DOHH2 (cell line): ENCODE measurements around the gene NFIB.

Experiments used
- H3F3A ChIP-seq: fragments of 200-600 bp; sonication (generic), shearing (Covaris generic); 2 replicates; pipeline ENCODE4 v1.6.0; 2016; ENCODE audit warnings: antibody characterized with exemption, mild to moderate bottlenecking; ENCODE audit not compliant: control insufficient read depth, insufficient read depth
- H3K27ac ChIP-seq: fragments of 200-600 bp; sonication (generic); 2 replicates; pipeline ENCODE4 v1.5.1; 2014; ENCODE audit warnings: low read depth, mild to moderate bottlenecking, low read length, moderate library complexity
- H3K27me3 ChIP-seq: fragments of 200-600 bp; sonication (generic); 2 replicates; pipeline ENCODE4 v1.6.1; 2014; ENCODE audit warnings: mild to moderate bottlenecking, low read length, mixed read lengths; ENCODE audit not compliant: control insufficient read depth
- H3K36me3 ChIP-seq: fragments of 200-600 bp; sonication (generic); 2 replicates; pipeline ENCODE4 v1.6.1; 2014; ENCODE audit warnings: mild to moderate bottlenecking, low read length, moderate library complexity, mixed read lengths; ENCODE audit not compliant: control insufficient read depth
- H3K4me1 ChIP-seq: fragments of 200-600 bp; sonication (generic); 2 replicates; pipeline ENCODE4 v1.6.1; 2014; ENCODE audit warnings: mild to moderate bottlenecking, low read length, mixed read lengths; ENCODE audit not compliant: control insufficient read depth
- H3K4me2 ChIP-seq: fragments of 200-600 bp; sonication (generic); 2 replicates; pipeline ENCODE4 v1.6.0; 2014; ENCODE audit warnings: mild to moderate bottlenecking, low read length, moderate library complexity
- H3K4me3 ChIP-seq: fragments of 200-600 bp; sonication (generic); 2 replicates; pipeline ENCODE4 v1.5.1; 2014; ENCODE audit warnings: mild to moderate bottlenecking, low read length, mixed read lengths
- H3K79me2 ChIP-seq: fragments of 200-600 bp; sonication (generic); 2 replicates; pipeline ENCODE4 v1.6.1; 2014; ENCODE audit warnings: mild to moderate bottlenecking, low read length, mixed read lengths; ENCODE audit not compliant: control insufficient read depth
- H3K9me2 ChIP-seq: fragments of 200-600 bp; sonication (generic); replicated peaks from 2 replicates; pipeline ENCODE4 v1.6.1; 2014; ENCODE audit warnings: mild to moderate bottlenecking, low read length, mixed read lengths; ENCODE audit not compliant: control insufficient read depth
- H3K9me3 ChIP-seq: fragments of 200-600 bp; sonication (generic); 2 replicates; pipeline ENCODE4 v1.6.1; 2014; ENCODE audit warnings: antibody characterized with exemption, low read length, mixed read lengths; ENCODE audit not compliant: control insufficient read depth, insufficient read depth
- H4K20me1 ChIP-seq: fragments of 200-600 bp; sonication (generic); 2 replicates; pipeline ENCODE4 v1.6.0; 2014; ENCODE audit warnings: low read depth, mild to moderate bottlenecking, antibody characterized with exemption, low read length, moderate library complexity; ENCODE audit not compliant: control insufficient read depth, insufficient read depth
- EZH2phosphoT487 ChIP-seq: fragments of 200-600 bp; sonication (generic); IDR thresholded peaks from 2 replicates; pipeline ENCODE4 v1.6.1; 2017; ENCODE audit warnings: borderline replicate concordance, mild to moderate bottlenecking, antibody characterized with exemption, low read length, moderate library complexity, mixed read lengths
- TF ChIP-seq, protein P1 (sequence below): fragments of 200-600 bp; sonication (generic); IDR thresholded peaks from one replicate; pipeline ENCODE4 v1.5.1; 2014; ENCODE audit warnings: antibody characterized with exemption, mild to moderate bottlenecking, low read depth, low read length; ENCODE audit not compliant: poor library complexity, severe bottlenecking

Gene NFIB

DNA sequence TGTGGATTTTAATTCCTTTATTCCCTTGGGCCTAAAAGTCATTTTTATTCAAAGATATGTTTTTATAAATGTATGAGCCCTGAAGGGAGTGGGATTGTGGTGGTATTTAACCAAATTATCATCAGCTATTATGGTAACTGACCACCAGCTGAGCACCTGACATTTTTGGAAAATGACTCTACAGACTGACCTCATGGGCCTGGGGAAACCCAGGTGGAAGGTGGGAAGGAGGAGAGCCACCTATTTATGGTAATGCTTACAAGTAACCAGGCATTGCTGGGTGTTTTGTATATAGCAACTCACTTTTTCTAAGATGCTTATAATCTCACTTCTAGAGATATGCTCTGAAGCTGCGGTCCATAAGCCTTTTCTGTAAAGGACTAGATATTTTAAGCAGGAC lies 22.3 kb upstream of the NFIB start:
- no peaks in the 10 kb centered on the region for H4K20me1 ChIP-seq
- no peaks in the 10 kb centered on the region for H3K9me2 ChIP-seq
- H3K4me2 ChIP-seq, result no peak overlapping the region
- no peaks in the 10 kb centered on the region for H3K79me2 ChIP-seq
- H3K27me3 ChIP-seq, result peaks cover 14% of the 10 kb centered on the region
- no peaks in the 10 kb centered on the region for H3K9me3 ChIP-seq
- H3K4me3 ChIP-seq, result no peak overlapping the region
- no peak overlapping the region for H3K27ac ChIP-seq
- no peaks in the 10 kb centered on the region for H3K36me3 ChIP-seq
- no peaks in the 10 kb centered on the region for H3K4me1 ChIP-seq
- H3F3A ChIP-seq, result no peaks in the 10 kb centered on the region
- no peak for TF ChIP-seq EZH2phosphoT487
- TF ChIP-seq, protein P1, sequence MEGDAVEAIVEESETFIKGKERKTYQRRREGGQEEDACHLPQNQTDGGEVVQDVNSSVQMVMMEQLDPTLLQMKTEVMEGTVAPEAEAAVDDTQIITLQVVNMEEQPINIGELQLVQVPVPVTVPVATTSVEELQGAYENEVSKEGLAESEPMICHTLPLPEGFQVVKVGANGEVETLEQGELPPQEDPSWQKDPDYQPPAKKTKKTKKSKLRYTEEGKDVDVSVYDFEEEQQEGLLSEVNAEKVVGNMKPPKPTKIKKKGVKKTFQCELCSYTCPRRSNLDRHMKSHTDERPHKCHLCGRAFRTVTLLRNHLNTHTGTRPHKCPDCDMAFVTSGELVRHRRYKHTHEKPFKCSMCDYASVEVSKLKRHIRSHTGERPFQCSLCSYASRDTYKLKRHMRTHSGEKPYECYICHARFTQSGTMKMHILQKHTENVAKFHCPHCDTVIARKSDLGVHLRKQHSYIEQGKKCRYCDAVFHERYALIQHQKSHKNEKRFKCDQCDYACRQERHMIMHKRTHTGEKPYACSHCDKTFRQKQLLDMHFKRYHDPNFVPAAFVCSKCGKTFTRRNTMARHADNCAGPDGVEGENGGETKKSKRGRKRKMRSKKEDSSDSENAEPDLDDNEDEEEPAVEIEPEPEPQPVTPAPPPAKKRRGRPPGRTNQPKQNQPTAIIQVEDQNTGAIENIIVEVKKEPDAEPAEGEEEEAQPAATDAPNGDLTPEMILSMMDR, result no peak

DNA sequence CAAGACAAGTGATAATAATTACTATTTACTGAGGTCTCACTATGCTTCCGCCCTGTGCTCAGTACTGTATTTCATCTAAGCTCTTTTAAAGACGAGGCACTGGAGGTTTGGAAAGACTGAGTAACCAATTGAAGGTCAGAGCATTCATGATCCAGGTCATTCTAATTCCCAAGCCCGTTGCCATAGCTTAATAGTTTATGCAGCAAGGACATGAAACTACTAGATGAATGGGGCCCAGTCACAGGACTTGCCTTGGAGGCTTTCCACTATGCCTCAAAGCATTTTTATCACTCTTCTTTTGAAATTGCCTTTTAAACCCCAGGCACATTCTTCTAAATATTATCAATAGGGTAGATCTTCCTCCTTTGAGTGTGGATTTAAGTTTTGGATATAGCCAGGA lies 17.2 kb upstream of the NFIB start:
- Histone ChIP-seq H3K9me3 (no peaks in the 10 kb centered on the region), H3K27ac (no peak overlapping the region), H3K27me3 (no peaks in the 10 kb centered on the region), H3K4me3 (no peak overlapping the region), H3K36me3 (no peaks in the 10 kb centered on the region), H3F3A (no peaks in the 10 kb centered on the region), H3K4me2 (no peak overlapping the region), H4K20me1 (no peaks in the 10 kb centered on the region), H3K4me1 (peaks cover 17% of the 10 kb centered on the region), H3K9me2 (no peaks in the 10 kb centered on the region), H3K79me2 (no peaks in the 10 kb centered on the region)
- no peak for TF ChIP-seq EZH2phosphoT487
- TF ChIP-seq, protein P1, result no peak

DNA sequence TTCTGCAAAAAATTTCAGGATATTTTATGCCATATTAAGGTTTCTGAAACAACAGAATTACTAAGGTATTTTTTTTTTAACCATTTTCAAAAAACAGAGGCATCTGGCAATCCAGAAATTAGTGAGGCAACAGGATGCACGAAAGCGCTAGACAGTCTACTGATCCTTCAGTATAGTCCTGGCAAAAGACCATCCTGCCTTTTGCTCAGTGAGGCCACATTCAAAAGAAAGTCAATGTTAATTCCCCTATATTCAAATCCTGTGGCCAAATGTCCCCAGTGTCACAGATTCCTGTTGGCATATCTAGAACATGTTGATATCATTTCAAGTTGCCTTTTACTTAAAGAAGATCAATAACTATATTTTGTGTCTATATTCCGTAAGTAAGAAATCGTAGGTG lies 13.1 kb upstream of the NFIB start:
- no peaks in the 10 kb centered on the region for H4K20me1 ChIP-seq
- no peaks in the 10 kb centered on the region for H3K36me3 ChIP-seq
- H3K4me1 ChIP-seq, result peaks cover 42% of the 10 kb centered on the region
- H3K27me3 ChIP-seq, result no peaks in the 10 kb centered on the region
- H3F3A ChIP-seq, result 0 out of 2 replicates have a peak, but pooled peaks cover 2% of the 10 kb centered on the region
- H3K4me3 ChIP-seq, result no peak overlapping the region
- TF ChIP-seq, protein P1, result no peak
- no peak for TF ChIP-seq EZH2phosphoT487
- H3K79me2 ChIP-seq, result no peaks in the 10 kb centered on the region
- no peaks in the 10 kb centered on the region for H3K9me2 ChIP-seq
- 0 out of 2 replicates have a peak overlapping the region, but pooled peaks have one; percentile 8 for H3K4me2 ChIP-seq
- H3K27ac ChIP-seq, result no peak overlapping the region
- no peaks in the 10 kb centered on the region for H3K9me3 ChIP-seq
